Measurements from ENCODE around the gene DDIT4.

Gene DDIT4

GRCh38 chr10:72316748-72317435 lies 43.2 kb downstream of the DDIT4 start:
- DNase-seq (ENCODE audit: low read depth in 2 of 2) = no peak

GRCh38 chr10:72318418-72319262 lies 44.9 kb downstream of the DDIT4 start:
- no peak for DNase-seq (ENCODE audit: low read depth in 2 of 2)

- peak; percentile 85 to 88 for DNase-seq (ENCODE audit: low read depth in 2 of 2)
These were observed 45.9 kb downstream of the DDIT4 start for GRCh38 chr10:72319416-72320254.

- peak in 1 of 2 donors; percentile 70 for DNase-seq (ENCODE audit: low read depth in 2 of 2)
These were observed 47.0 kb downstream of the DDIT4 start for GRCh38 chr10:72320676-72321247.

GRCh38 chr10:72321248-72322029 lies 47.7 kb downstream of the DDIT4 start:
- DNase-seq (ENCODE audit: low read depth in 2 of 2) = no peak

- no peak for DNase-seq (ENCODE audit: low read depth in 2 of 2)
These were observed 48.2 kb downstream of the DDIT4 start for GRCh38 chr10:72322030-72322279.

GRCh38 chr10:72322280-72323058 lies 48.7 kb downstream of the DDIT4 start:
- no peak for DNase-seq (ENCODE audit: low read depth in 2 of 2)

- DNase-seq (ENCODE audit: low read depth in 2 of 2) = no peak
These were observed 49.5 kb downstream of the DDIT4 start for GRCh38 chr10:72323108-72323749.

DNA sequence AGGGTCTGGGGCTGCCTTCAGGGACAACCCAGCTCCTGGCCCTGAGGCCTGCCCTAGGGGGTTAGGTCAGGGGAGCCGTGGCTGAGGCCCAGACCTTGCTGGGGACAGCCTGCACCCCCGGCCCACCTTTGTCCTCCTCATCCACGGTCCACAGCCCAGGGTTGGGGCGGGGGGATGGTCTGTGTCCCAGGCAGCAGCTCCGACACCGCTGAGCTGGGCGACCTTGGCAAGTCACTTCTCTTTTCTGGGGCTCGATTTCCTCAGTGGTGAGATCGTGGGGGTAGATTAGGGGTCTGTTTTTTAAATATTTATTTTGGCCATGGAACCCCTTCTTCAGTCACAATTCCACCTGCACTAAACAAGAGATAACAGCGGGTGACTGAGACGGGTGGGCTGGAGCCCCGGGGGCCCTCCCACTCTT lies 50.1 kb downstream of the DDIT4 start:
- no peak for DNase-seq (ENCODE audit: low read depth in 2 of 2)
